Stimulated activated CD8-positive, alpha-beta memory T cell treated with anti-CD3 and anti-CD28 coated beads, Interleukin-4, amount 100 ng/mL, for 48 hours (primary cell): ENCODE data around the gene GPX4.

Experiments
- DNase-seq: peaks from one replicate; pipeline ENCODE4 v3.0.0-alpha.2; 2020

The GPX4 gene

GRCh38 chr19:1068009-1069001 lies 35.5 kb upstream of the GPX4 start:
- peak; percentile 78 for DNase-seq

DNA sequence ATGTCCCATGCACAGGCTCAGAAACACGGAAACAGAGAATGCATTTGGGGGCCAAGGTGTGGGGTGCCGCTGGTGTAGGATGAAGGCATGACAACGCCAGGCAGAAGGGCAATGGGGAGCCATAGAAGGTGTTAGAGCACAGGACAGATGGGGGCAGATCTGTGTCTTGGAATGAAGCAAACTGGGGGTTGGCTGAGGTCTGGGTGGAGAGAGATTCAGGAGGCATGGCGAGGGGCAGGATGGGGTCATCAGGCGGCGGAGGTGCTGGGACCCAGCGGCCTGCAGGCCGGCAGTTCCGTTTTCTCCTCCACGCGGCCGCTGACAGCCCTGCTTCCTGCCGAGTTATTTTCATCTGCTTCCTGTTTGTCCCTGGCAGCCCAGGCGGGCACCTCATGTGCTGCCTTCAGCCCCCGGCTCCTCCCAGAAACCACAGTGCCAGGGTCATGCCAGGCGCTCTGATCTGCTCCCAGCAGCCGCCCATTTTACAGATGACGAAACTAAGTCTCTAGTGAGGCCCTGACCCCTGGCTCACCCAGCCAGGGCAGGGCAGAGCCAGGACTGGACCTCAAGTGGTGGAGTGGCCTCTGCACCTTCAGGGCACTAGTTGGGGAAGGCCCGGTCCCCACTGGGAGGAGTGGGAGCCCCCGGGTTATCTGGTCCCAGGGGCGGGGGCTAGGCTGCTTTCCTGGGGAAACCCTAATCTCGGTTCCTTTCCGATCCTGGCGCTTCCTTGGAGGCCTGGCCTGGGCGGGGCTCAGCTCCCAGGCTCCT lies 34.6 kb upstream of the GPX4 start:
- peak; percentile 71 for DNase-seq

DNA sequence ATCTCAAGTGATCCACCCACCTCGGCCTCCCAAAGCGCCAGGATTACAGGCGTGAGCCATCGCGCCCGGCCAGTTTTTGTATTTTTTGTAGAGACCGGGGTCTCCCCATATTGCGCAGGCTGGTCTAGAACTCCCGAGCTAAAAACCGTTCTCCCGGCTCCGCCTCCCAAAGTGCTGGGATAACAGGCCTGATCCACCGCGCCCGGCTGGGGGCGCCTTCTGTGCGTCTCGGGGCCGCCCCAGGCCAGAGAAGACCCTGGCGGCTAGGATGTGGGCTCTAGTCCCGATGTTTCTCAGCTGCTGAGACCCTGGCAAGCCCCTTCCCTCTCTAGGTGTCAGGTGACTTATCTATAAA lies 33.2 kb upstream of the GPX4 start:
- no peak for DNase-seq

- DNase-seq = no peak
These were observed 32.6 kb upstream of the GPX4 start for GRCh38 chr19:1070931-1071791.

DNA sequence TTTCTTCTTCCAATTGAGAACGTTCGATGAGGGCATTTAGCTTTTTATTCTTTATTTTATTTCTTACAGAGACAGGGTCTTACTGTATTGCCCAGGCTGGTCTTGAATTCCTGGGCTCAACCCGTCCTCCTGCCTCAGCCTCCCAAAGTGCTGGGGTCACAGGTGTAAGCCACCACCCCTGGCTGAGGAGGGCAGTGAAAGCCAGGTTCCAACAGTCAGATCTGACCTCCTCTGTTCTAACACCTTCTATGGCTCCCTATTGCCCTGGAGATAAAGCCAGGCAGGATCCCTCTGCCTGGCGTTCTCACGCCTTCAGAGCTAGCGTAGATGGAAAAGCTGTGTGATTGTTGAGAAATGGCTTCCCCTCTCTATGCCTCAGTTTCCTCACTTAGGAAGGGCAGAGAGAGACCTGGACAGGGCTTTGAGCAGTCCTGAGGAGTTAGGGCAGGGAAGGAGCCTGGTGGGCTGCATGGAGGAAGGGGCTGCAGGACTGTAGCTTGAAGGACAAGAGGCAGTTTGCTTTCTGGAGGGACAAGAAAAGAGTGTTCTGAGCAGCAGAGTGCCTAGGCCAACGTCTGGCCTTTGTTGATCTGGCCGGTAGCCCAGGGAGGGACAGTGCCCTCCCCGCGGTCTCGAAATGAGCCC lies 31.3 kb upstream of the GPX4 start:
- no peak for DNase-seq

DNA sequence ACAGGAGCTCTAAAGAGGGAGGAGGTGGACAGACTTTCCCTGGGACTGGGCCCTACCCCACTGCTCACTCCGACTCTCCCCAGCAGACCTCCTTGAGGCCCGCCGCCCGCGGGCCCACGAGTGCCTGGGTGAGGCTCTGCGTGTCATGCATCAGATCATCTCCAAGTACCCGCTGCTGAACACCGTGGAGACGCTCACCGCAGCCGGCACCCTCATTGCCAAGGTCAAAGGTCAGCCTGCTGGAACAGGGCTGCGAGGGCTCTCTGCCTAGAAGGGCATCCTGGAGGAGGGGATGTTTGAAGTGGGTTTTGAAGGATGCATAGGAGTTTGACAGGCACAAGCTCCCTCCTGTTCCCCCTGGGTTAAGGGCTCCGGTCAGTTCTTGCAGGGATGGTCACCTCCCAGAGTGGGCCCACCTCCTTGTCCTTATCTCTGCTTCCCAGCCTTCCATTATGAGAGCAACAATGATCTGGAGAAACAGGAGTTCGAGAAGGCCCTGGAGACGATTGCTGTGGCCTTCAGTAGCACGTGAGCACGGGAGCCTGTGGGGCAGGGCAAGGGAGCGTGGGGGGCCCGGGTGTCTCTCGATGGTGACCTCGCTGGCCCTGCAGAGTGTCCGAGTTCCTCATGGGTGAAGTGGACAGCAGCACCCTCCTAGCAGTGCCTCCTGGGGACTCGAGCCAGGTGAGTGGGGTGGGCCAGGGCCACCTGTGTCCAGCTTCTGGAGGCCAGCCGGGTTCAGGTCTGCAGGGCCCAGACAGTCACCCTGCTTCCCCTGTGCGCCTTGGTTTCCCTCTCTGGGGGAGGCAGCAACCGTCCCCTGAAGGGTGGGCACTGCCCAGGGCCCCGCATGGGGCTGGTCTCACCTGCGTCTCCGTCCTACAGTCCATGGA lies 30.5 kb upstream of the GPX4 start:
- peak; percentile 31 for DNase-seq

GRCh38 chr19:1073956-1074517 lies 29.8 kb upstream of the GPX4 start:
- DNase-seq = peak; percentile 37

GRCh38 chr19:1074544-1075283 lies 29.1 kb upstream of the GPX4 start:
- DNase-seq = peak; percentile 91

DNA sequence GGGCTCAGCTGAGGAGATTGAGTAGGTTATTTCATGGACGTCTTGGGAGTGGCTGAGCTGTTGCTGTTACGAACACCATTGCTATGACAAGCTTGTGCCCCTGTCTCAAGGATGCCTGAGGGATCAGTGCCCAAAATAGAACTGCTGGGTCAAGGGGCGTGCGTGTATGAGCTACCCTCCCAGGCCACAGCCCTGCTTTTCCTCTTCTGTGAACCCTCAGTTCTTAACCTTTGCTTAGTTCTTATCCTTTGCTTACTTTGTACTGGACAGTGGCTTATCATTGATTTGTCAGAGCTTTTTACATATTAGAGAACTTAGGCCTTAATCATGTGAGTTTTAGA lies 27.8 kb upstream of the GPX4 start:
- DNase-seq = no peak

DNA sequence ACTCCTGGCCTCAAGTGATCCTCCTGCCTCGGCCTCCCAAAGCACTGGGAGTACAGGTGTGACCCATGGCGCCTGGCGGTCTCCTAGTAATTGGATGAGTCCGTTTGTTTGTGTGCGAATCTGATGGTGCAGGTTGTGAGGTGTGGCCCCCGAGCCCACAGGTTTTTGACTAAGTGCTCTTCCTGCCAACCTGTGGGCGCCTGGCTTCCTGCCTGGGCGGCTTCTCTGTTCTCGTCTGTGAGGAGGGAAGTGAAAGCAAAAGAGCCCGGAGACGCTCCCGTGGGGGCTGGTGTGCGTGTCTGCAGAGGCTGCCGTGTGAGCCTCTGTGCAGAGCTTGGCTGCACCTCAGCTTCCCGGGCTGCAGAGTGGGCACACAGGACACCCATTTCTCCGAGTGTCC lies 26.8 kb upstream of the GPX4 start:
- DNase-seq = peak; percentile 89

DNA sequence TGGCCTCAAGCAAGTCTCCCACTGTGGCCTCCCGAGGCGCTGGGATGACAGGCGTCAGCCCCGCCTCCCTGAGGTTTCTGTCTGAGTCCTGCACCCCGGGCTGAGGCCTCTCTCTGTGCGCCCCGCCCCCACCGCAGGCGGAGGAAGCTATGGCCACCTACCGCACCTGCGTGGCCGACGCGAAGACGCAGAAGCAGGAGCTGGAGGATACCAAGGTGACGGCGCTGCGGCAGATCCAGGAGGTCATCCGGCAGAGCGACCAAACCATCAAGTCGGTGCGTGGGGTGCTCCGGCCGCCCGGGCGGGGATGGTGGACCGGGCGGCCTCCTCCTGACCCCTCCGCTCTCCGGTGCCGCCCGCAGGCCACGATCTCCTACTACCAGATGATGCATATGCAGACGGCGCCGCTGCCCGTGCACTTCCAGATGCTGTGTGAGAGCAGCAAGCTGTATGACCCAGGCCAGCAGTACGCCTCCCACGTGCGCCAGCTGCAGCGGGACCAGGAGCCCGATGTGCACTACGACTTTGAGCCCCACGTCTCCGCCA lies 24.2 kb upstream of the GPX4 start:
- peak; percentile 84 for DNase-seq

DNA sequence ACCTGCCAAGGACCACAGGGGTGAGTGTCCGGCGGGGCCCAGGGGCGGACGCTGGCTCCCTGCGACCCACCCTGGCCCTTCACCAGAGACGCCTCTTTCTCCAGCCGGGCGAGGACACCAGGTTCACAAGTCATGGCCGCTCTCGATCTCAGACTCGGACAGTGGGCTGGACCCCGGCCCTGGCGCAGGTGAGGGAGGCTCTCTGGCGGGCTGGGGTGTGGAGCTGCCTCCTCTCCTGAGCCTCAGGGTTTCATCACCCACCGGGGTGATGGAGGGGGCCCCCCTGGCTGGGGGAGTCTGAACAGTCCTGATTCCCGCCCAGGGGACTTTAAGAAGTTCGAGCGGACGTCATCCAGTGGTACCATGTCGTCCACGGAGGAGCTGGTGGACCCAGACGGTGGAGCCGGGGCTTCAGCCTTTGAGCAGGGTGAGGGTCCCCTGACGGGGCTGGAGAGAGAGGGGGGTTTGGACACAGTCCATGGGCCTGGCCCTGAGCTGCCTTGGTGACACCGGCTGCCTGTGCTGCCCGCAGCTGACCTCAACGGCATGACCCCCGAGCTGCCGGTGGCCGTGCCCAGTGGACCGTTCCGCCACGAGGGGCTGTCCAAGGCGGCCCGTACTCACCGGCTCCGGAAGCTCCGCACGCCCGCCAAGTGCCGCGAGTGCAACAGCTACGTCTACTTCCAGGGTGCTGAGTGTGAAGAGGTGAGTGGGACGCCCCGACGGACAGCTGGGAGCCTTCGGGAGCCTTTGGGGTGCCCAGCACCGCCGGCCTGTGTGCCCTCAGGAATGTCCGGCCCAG lies 23.2 kb upstream of the GPX4 start:
- no peak for DNase-seq

GRCh38 chr19:1081301-1082164 lies 22.3 kb upstream of the GPX4 start:
- no peak for DNase-seq

- peak; percentile 91 for DNase-seq
These were observed 21.4 kb upstream of the GPX4 start for GRCh38 chr19:1082165-1082927.

DNA sequence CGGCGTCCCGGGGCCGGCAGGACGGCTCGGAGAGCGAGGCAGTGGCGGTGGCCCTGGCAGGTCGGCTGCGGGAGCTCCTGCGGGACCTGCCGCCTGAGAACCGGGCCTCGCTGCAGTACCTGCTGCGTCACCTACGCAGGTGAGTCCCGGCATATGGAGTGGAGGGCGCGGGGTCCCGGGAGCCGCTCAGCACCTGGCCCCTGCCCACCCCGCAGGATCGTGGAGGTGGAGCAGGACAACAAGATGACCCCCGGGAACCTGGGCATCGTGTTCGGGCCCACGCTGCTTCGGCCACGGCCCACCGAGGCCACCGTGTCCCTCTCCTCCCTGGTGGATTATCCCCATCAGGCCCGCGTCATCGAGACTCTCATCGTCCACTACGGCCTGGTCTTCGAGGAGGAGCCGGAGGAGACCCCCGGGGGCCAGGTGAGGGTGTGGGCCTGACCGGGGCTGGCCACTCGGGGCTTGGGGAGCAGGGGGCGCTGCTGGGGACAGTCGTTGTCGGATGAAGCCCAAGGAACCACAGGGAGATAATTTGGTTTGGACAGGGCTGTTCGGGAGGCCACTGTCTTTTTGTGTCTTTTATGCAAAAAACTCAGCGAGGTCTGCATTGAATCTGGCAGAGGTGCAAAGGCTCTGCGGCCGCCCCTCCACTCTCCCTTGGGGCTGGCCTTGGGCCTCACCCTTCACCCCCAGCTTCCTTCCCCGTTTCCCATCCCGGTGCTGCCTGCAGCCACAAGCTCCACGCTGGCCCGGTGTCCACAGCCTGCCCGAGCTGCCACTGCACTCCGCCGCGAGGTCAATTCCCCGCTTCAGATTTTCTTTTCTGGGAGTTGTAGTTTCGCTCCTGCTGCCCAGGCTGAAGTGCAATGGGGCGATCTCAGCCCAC lies 20.6 kb upstream of the GPX4 start:
- no peak for DNase-seq
